ENCODE data around the gene GLRA1.
"Not testable (repeated sequence)": the region's sequence is repeated elsewhere in the genome, so short reads cannot be mapped to it uniquely, and the experiment has no call there.

The GLRA1 gene

DNA sequence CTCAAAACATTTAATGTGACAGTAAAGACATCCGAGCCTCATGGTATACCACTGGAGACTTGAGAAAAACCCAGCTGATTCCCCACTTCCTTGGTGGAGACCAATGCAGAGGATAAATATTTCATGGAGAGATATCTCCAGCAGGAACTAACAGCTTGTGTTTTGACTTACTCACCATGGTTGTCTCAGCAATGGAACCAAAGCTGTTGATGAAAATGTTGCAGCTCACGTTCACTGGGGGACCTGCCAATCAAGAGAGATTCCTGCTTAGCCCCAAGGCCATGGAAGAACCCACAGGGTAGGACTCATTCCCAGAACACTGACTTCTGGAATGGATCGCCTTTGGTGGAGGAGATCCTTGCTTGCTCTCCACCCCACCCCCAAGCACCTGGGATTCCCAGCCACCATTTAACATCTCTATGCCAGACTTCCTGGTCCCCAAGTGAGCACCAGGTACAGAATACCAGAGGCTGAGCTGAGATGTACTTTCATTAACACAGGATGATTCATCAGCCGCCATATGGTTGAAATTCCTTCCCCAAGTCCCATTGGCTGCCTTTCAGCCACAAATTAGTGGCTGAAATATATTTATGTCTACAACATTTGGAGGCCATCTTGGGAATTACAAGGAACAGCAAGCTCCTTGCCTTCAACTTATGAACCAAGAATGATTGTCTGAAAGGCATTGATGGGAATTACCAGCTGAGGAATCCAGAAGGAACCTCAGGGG, 37.9 kb downstream of the GLRA1 start:
- DNase-seq (ENCODE audit: low read depth, low spot score): no peak
- H3K27ac ChIP-seq: no peak overlapping the region

- DNase-seq (ENCODE audit: low read depth, low spot score): no peak
- no peak overlapping the region for H3K27ac ChIP-seq
These were observed 39.3 kb downstream of the GLRA1 start for GRCh38 chr5:151885138-151885908.

GRCh38 chr5:151881621-151882225, 42.9 kb downstream of the GLRA1 start:
- H3K27ac ChIP-seq: no peak overlapping the region
- no peak for DNase-seq (ENCODE audit: low read depth, low spot score)

DNA sequence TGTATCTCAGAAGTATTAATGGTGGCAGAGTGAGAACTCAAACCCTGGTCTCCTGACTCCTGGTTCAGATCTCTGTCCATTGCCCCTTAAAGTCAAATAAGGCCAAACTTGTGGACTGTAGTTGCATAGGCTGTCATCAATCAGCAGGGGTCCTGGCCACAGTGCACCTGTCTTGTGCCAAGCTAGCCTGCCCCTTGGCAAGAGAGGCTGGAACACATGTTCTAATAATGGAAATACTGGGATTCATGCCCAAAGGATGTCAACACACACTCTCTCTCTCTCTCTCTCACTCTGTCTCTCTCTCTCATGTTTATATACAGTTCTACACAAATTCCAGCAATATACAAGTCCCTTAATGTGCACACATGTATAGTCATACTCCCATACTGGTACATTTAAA, 44.3 kb downstream of the GLRA1 start:
- DNase-seq (ENCODE audit: low read depth, low spot score): no peak
- no peak overlapping the region for H3K27ac ChIP-seq

DNA sequence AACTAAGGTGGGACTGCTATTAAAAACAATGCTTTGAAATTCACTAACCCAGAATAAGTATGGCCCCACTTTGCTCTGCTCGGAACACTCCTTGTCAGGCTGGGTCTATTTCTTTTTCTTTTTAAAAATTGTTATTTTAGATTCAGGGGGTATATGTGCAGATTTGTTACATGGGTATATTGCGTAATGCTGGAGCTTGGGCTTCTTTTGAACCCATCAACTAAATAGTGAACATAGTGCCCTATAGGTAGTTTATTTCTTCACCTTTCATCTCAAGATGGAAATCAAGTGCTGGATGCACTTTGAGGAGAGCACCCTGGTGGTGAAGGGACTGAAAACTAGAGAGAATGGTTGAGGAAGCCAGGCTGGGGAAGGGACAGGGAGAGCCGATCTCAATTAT, 51.0 kb downstream of the GLRA1 start:
- no peak overlapping the region for H3K27ac ChIP-seq
- DNase-seq (ENCODE audit: low read depth, low spot score): no peak

GRCh38 chr5:151872701-151873100, 52.0 kb downstream of the GLRA1 start:
- no peak for DNase-seq (ENCODE audit: low read depth, low spot score)
- no peak overlapping the region for H3K27ac ChIP-seq

GRCh38 chr5:151870820-151871219, 53.8 kb downstream of the GLRA1 start:
- H3K27ac ChIP-seq: no peak overlapping the region
- peak; percentile 34 for DNase-seq (ENCODE audit: low read depth, low spot score)

GRCh38 chr5:151870271-151870670, 54.4 kb downstream of the GLRA1 start:
- no peak for DNase-seq (ENCODE audit: low read depth, low spot score)
- no peak overlapping the region for H3K27ac ChIP-seq

GRCh38 chr5:151869843-151870242, 54.8 kb downstream of the GLRA1 start:
- no peak overlapping the region for H3K27ac ChIP-seq
- DNase-seq (ENCODE audit: low read depth, low spot score): no peak

DNA sequence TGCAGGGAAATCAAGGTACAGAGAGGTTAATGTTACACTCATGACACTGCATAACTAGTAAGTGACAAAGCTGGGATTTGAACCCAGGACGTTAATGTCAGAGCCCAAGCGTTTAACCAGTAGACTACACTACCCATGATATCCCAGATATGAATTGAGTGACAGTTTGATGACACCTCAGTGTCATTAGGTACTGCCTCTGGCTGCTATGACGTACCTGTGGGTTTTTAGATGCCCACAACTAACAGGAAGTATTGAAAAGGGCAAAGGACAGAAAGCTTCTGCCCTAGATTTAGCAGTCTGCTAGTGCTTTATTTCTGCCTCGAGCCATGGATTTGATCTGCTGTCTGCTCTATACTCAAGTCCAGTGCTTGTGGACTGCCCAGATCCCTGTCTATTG, 56.2 kb downstream of the GLRA1 start:
- no peak overlapping the region for H3K27ac ChIP-seq
- DNase-seq (ENCODE audit: low read depth, low spot score): no peak

- no peak for DNase-seq (ENCODE audit: low read depth, low spot score)
- H3K27ac ChIP-seq: no peak overlapping the region
These were observed 60.4 kb downstream of the GLRA1 start for GRCh38 chr5:151864061-151864748.

DNA sequence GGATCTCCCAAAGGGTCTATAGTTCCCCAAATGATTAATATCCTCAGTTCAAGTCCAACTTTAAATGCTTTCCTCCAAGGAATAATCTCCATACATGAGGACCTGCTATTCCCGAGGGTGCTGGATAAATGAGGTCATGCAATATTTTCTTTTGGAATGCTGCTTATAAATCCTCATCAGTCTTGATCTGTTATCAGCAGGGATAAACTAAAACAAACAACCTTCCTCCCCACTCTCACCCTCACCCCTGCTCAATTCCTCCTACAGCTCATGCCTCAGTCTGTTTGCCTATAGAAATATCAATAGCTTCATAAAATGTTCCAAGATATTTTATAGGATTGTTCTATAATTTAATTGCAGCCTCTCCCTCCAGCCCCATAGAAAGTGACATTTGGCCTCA, 61.1 kb downstream of the GLRA1 start:
- H3K27ac ChIP-seq: no peak overlapping the region
- no peak for DNase-seq (ENCODE audit: low read depth, low spot score)

DNA sequence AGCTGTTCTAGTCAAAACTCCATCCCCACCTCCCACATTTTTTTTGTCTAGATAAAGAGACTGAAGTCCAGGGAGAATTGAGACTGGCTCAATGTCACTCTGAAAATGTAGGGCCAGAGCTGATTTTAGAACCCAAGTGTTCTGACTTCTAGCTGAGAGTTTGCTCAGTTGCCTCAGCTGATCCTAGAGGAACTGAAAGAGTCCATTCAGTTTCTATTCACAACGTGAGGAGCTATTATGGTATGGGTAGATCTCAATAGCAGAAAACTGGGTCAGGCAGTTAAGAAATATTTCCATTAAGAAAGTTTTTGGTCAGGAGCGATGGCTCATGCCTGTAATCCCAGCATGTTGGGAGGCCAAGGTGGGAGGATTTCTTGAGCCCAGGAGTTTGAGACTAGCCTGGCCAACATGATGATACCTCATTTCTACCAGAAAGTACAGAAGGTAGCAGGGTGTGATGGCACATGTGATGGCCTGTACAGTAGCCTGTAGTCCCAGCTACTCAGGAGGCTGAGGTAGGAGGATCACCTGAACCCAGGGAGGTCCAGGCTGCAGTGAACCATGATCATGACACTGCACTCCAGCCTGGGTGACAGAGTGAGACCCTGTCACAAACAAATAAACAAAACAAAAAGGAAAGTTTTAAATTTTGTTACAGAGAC, 61.7 kb downstream of the GLRA1 start:
- no peak for DNase-seq (ENCODE audit: low read depth, low spot score)
- H3K27ac ChIP-seq: no peak overlapping the region

GRCh38 chr5:151860867-151861266, 63.8 kb downstream of the GLRA1 start:
- H3K27ac ChIP-seq; DNase-seq (ENCODE audit: low read depth, low spot score): not testable (repeated sequence)

- no peak overlapping the region for H3K27ac ChIP-seq
- no peak for DNase-seq (ENCODE audit: low read depth, low spot score)
These were observed 67.8 kb downstream of the GLRA1 start for GRCh38 chr5:151856861-151857260.

GRCh38 chr5:151855701-151856100, 69.0 kb downstream of the GLRA1 start:
- no peak overlapping the region for H3K27ac ChIP-seq
- no peak for DNase-seq (ENCODE audit: low read depth, low spot score)

GRCh38 chr5:151847871-151848270, 76.8 kb downstream of the GLRA1 start:
- no peak overlapping the region for H3K27ac ChIP-seq
- no peak for DNase-seq (ENCODE audit: low read depth, low spot score)

GRCh38 chr5:151846765-151847164, 77.9 kb downstream of the GLRA1 start:
- H3K27ac ChIP-seq: no peak overlapping the region
- DNase-seq (ENCODE audit: low read depth, low spot score): no peak

GRCh38 chr5:151832843-151833242, 91.8 kb downstream of the GLRA1 start:
- not testable (repeated sequence) for DNase-seq (ENCODE audit: low read depth, low spot score); H3K27ac ChIP-seq

DNA sequence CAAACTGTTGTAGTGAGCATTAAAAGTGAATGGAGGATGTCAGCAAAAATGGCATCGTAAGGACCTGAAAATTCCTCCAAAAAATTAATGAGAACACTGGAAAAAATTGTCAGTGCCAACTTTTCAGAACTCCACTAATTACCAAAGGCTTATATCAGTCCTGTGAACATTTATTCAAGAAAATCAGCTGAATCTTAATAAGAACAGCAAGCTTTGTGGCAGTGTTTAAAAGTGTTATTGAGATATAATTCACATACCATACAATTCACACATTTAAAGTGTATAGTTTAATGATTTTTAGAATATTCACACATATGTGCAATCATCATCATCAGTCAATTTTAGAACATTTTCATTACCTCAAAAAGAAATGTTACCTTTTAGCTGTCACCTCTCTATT, 95.3 kb downstream of the GLRA1 start:
- no peak overlapping the region for H3K27ac ChIP-seq

More for the DNA sequence above, 95.3 kb downstream of the GLRA1 start:
- no peak for DNase-seq (ENCODE audit: low read depth, low spot score)

Measured in epithelial cell of prostate (primary cell).